Breast epithelium (tissue), 3 donors: Measurements from ENCODE around the gene SPIB.

Experiments
- POLR2AphosphoS5 ChIP-seq, 3 donors: sonication (generic); formaldehyde crosslinking; IDR thresholded peaks; one replicate each; pipeline ENCODE4 v1.6.1; 2017; ENCODE audit warnings: antibody characterized with exemption in 3 of 3
- TF ChIP-seq, protein P1 (sequence below), 3 donors: fragments of 450-650 bp; IDR thresholded peaks; one replicate each; pipeline ENCODE4 v1.5.1; 2016 to 2017; ENCODE audit warnings: antibody characterized with exemption in 3 of 3, mild to moderate bottlenecking in 3 of 3, moderate library complexity in 3 of 3

DNA sequence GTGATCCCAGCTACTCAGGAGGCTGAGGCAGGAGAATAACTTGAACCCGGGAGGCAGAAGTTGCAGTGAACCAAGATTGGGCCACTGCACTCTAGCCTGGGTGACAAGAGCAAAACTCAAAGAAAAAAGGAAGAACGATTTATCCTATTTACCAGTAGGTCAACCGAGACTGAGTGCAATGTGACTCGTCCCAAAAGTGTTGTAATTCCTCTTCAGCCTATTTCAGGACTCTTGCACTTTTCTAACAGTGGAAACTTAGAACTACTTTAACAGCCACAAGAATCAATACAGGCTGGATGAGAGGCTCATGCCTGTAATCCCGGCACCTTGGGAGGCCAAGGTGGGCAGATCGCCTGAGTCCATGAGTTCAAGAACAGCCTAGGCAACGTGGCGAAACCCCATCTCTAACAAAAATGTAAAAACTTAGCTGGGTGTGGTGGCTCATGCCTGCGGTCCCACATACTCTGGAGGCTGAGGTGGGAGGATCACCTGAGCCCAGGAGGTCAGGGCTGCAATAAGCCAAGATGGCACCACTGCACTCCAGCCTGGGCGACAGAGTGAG is 46.7 kb upstream of the SPIB start:
- TF ChIP-seq, protein P1, sequence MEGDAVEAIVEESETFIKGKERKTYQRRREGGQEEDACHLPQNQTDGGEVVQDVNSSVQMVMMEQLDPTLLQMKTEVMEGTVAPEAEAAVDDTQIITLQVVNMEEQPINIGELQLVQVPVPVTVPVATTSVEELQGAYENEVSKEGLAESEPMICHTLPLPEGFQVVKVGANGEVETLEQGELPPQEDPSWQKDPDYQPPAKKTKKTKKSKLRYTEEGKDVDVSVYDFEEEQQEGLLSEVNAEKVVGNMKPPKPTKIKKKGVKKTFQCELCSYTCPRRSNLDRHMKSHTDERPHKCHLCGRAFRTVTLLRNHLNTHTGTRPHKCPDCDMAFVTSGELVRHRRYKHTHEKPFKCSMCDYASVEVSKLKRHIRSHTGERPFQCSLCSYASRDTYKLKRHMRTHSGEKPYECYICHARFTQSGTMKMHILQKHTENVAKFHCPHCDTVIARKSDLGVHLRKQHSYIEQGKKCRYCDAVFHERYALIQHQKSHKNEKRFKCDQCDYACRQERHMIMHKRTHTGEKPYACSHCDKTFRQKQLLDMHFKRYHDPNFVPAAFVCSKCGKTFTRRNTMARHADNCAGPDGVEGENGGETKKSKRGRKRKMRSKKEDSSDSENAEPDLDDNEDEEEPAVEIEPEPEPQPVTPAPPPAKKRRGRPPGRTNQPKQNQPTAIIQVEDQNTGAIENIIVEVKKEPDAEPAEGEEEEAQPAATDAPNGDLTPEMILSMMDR (IDR thresholded peaks at IDR 0.05), result no peak
- no peak for TF ChIP-seq POLR2AphosphoS5 (IDR thresholded peaks at IDR 0.05)
